IMR-90 (cell line): ENCODE results near the gene ZSWIM8. TPM values are rescaled to one million over a fixed set of nuclear protein-coding genes. Genes with fewer than 3 reads are reported as not detected.

Source experiments
- ATAC-seq: fragments of 200-7000 bp; cut with Tn5 transposase; 2 replicates; pipeline ENCODE4 v1.9.1; 2020; ENCODE audit warnings: low read depth, mild to moderate bottlenecking, moderate library complexity
- BruUV-seq: library from RNA; stranded (reverse); fragments of 400-500 nt; replicated peaks from 2 replicates; lab custom pipeline; 2021; lab: Mats Ljungman, UMichigan
- CTCF ChIA-PET: fragments of 300-600 bp; formaldehyde crosslinking; extraction: SDS; loops from one replicate; lab custom pipeline; 2021; ENCODE audit warnings: antibody characterized with exemption; lab: Yijun Ruan, JAX
- POLR2A ChIA-PET: fragments of 300-600 bp; sonication (Branson Sonifier 250); formaldehyde crosslinking; loops from one replicate; lab custom pipeline; 2022; ENCODE audit warnings: antibody characterized with exemption; ENCODE audit not compliant: unreplicated experiment; lab: Charles Lee
- DNase-seq: peaks from one replicate; pipeline ENCODE4 v3.0.0; 2013
- H2AFZ ChIP-seq: replicated peaks from 2 replicates; pipeline ENCODE3; 2013; ENCODE audit warnings: low read length, mild to moderate bottlenecking; ENCODE audit not compliant: poor library complexity
- H2AK5ac ChIP-seq: 2 replicates; pipeline ENCODE4 v1.6.1; 2013; ENCODE audit warnings: low read depth, low read length, inconsistent platforms
- H2AK9ac ChIP-seq: replicated peaks from 2 replicates; pipeline ENCODE3; 2013; ENCODE audit warnings: mild to moderate bottlenecking, low read depth, low read length, moderate library complexity; ENCODE audit not compliant: poor library complexity
- H2BK120ac ChIP-seq: 2 replicates; pipeline ENCODE4 v1.6.1; 2013; ENCODE audit warnings: low read depth, low read length, inconsistent platforms
- H2BK15ac ChIP-seq: 3 replicates; pipeline ENCODE4 v1.6.1; 2013; ENCODE audit warnings: low read depth, low read length, inconsistent platforms
- H2BK20ac ChIP-seq: 2 replicates; pipeline ENCODE4 v1.6.1; 2013; ENCODE audit warnings: low read depth, mild to moderate bottlenecking, inconsistent platforms, low read length, moderate library complexity
- H2BK5ac ChIP-seq: 2 replicates; pipeline ENCODE4 v1.6.1; 2013; ENCODE audit warnings: mild to moderate bottlenecking, low read depth, low read length, inconsistent platforms; ENCODE audit not compliant: poor library complexity, severe bottlenecking
- H3K14ac ChIP-seq: replicated peaks from 2 replicates; pipeline ENCODE4 v1.6.1; 2013; ENCODE audit warnings: low read depth, low read length, inconsistent platforms
- H3K18ac ChIP-seq: 2 replicates; pipeline ENCODE4 v1.6.1; 2013; ENCODE audit warnings: low read depth, low read length, control low read depth
- H3K23ac ChIP-seq: 2 replicates; pipeline ENCODE4 v1.6.1; 2013; ENCODE audit warnings: low read depth, low read length, inconsistent platforms
- H3K27ac ChIP-seq: 2 replicates; pipeline ENCODE4 v1.5.1; 2013; ENCODE audit warnings: mild to moderate bottlenecking, control low read depth, low read length; ENCODE audit not compliant: insufficient read depth
- H3K27me3 ChIP-seq: 2 replicates; pipeline ENCODE4 v1.6.1; 2013; ENCODE audit warnings: low read length; ENCODE audit not compliant: control insufficient read depth, insufficient read depth
- H3K36me3 ChIP-seq: 2 replicates; pipeline ENCODE4 v1.6.1; 2013; ENCODE audit warnings: low read length, mixed read lengths; ENCODE audit not compliant: control insufficient read depth, insufficient read depth
- H3K4ac ChIP-seq: 2 replicates; pipeline ENCODE4 v1.6.1; 2013; ENCODE audit warnings: low read depth, low read length, inconsistent platforms
- H3K4me1 ChIP-seq: 2 replicates; pipeline ENCODE4 v1.6.1; 2013; ENCODE audit warnings: low read length, mixed read lengths; ENCODE audit not compliant: control insufficient read depth, insufficient read depth
- H3K4me2 ChIP-seq: 2 replicates; pipeline ENCODE4 v1.6.1; 2013; ENCODE audit warnings: low read depth, mild to moderate bottlenecking, control low read depth, low read length, moderate library complexity
- H3K4me3 ChIP-seq: 2 replicates; pipeline ENCODE4 v1.5.1; 2013; ENCODE audit warnings: low read depth, mild to moderate bottlenecking, control low read depth, low read length, moderate library complexity; ENCODE audit not compliant: insufficient read depth
- H3K56ac ChIP-seq: 2 replicates; pipeline ENCODE4 v1.6.1; 2013; ENCODE audit warnings: low read length, inconsistent platforms; ENCODE audit not compliant: insufficient read depth; ENCODE audit errors: extremely low read depth
- H3K79me1 ChIP-seq, 2 experiments: 2 replicates each; pipeline ENCODE4 v1.6.1; 2013; ENCODE audit warnings: low read length in 2 of 2, inconsistent platforms in 1 of 2, low read depth in 1 of 2
- H3K9ac ChIP-seq: 2 replicates; pipeline ENCODE4 v1.6.1; 2013; ENCODE audit warnings: low read depth, low read length, control low read depth
- H3K9me1 ChIP-seq: 2 replicates; pipeline ENCODE4 v1.6.1; 2013; ENCODE audit warnings: low read length, inconsistent platforms; ENCODE audit not compliant: insufficient read depth
- H3K9me3 ChIP-seq: 2 replicates; pipeline ENCODE4 v1.6.1; 2013; ENCODE audit warnings: low read length; ENCODE audit not compliant: control insufficient read depth, insufficient read depth
- H4K20me1 ChIP-seq: 2 replicates; pipeline ENCODE4 v1.6.1; 2013; ENCODE audit warnings: low read length, inconsistent platforms; ENCODE audit not compliant: insufficient read depth
- H4K5ac ChIP-seq: 2 replicates; pipeline ENCODE4 v1.6.1; 2013; ENCODE audit warnings: mild to moderate bottlenecking, low read depth, low read length, control low read depth
- H4K8ac ChIP-seq, 2 experiments: 2 replicates each; pipeline ENCODE4 v1.6.1; 2013; ENCODE audit warnings: low read depth in 2 of 2, low read length in 2 of 2, control low read depth in 1 of 2, inconsistent platforms in 1 of 2
- H4K91ac ChIP-seq: 2 replicates; pipeline ENCODE4 v1.6.1; 2013; ENCODE audit warnings: low read depth, low read length, inconsistent platforms; ENCODE audit not compliant: insufficient read depth
- POLR2A ChIP-seq: IDR thresholded peaks from 2 replicates; pipeline ENCODE4 v1.6.1; 2012; ENCODE audit warnings: mild to moderate bottlenecking, low read depth, low read length
- SMC3 ChIP-seq: fragments of 150-350 bp; IDR thresholded peaks from 2 replicates; pipeline ENCODE4 v1.6.1; 2016; ENCODE audit warnings: low read depth, mild to moderate bottlenecking, antibody characterized with exemption, low read length, moderate library complexity
- WGBS, 2 experiments: methylation state at CpG; one replicate each; pipeline versions ENCODE4 v1.1.5 to v1.1.7; 2013; ENCODE audit warnings: missing lambda C conversion rate in 2 of 2; ENCODE audit not compliant: insufficient read length in 1 of 2; ENCODE audit errors: extremely low coverage in 2 of 2; 5-methylcytosine and 5-hydroxymethylcytosine counted together
- dilution Hi-C: fragments of 300-500 bp; cut with HindIII; formaldehyde crosslinking; loops from one replicate; pipeline ENCODE4 v1.14.3; 2018; ENCODE audit warnings: low sequenced_read_pairs; ENCODE audit not compliant: unreplicated experiment
- in situ Hi-C: fragments of 300-500 bp; cut with MboI; formaldehyde crosslinking; loops from 3 replicates; pipeline ENCODE4 v1.14.3; 2019; ENCODE audit warnings: low sequenced_read_pairs, inconsistent platforms, mixed read lengths
- intact Hi-C: fragments of 100-400 bp; cut with micrococcal nuclease; formaldehyde crosslinking; loops from 2 replicates; pipeline ENCODE4 v1.10.0; 2022
- polyA plus RNA-seq, 3 experiments: library from polyadenylated mRNA; depleted of rRNA; stranded (reverse); fragments of >200 nt; gene quantifications; 2 replicates each; pipeline ENCODE4 v1.2.3, GENCODE V29; 2012; ENCODE audit warnings: low replicate concordance in 1 of 3
- total RNA-seq: library from RNA; depleted of rRNA; stranded (reverse); fragments of >200 nt; gene quantifications from 2 replicates; pipeline ENCODE4 v1.2.3, GENCODE V29; 2012

Gene ZSWIM8
- total and polyA plus RNA-seq, 2 of the 4 experiments (the other 2 are of a cell fraction), result 16.8 to 103 TPM

GRCh38 chr10:73839276-73839966 is 54.0 kb downstream of the ZSWIM8 start:
- H3K27me3 ChIP-seq, result no peaks in the 10 kb centered on the region
- 99% methylated on average over 21 of the region's 40 CpGs; no CpG with 5 or more reads in 1 of the 2 experiments for WGBS, 2 experiments
- H3K18ac ChIP-seq, result no peak overlapping the region
- dilution Hi-C loops, result no loop called here
- DNase-seq (no peak), ATAC-seq (no peak)
- H3K4me1 ChIP-seq, result peaks cover 15% of the 10 kb centered on the region
- BruUV-seq, result no TSS peak
- H4K5ac ChIP-seq, result no peak overlapping the region
- no peaks in the 10 kb centered on the region for H3K9me3 ChIP-seq
- no peak overlapping the region for H3K4ac ChIP-seq
- H2BK5ac ChIP-seq, result no peak overlapping the region
- no peak overlapping the region for H2BK120ac ChIP-seq
- no peak overlapping the region for H3K9ac ChIP-seq
- no peak overlapping the region for H2AFZ ChIP-seq
- no peak overlapping the region for H3K4me3 ChIP-seq
- peaks cover 32% of the 10 kb centered on the region; the same call in 1 of the 2 replicates for H3K36me3 ChIP-seq
- H3K56ac ChIP-seq, result no peak overlapping the region
- in situ Hi-C loops, result no loop called here
- peaks cover 27% of the 10 kb centered on the region; the same call in 1 of the 2 replicates for H3K9me1 ChIP-seq
- H2BK15ac ChIP-seq, result no peak overlapping the region
- no peak overlapping the region for H2AK9ac ChIP-seq
- H3K23ac ChIP-seq, result no peak overlapping the region
- intact Hi-C loops, result no loop called here
- ChIA-PET POLR2A (no interaction called here), CTCF (no interaction called here)
- H2AK5ac ChIP-seq, result no peak overlapping the region
- no peak overlapping the region for H4K91ac ChIP-seq
- no peak overlapping the region for H3K4me2 ChIP-seq
- no peak overlapping the region for H4K8ac ChIP-seq
- TF ChIP-seq POLR2A, result no peak
- no peak for TF ChIP-seq SMC3
- no peak overlapping the region for H3K27ac ChIP-seq
- 0 out of 2 replicates have a peak, but pooled peaks cover 3% of the 10 kb centered on the region for H4K20me1 ChIP-seq
- no peak overlapping the region for H3K14ac ChIP-seq
- no peak overlapping the region for H2BK20ac ChIP-seq
- H3K79me1 ChIP-seq, result peaks cover 0 to 18% of the 10 kb centered on the region in 2 experiments; a peak in 3 of 4 replicates
